Measurements from ENCODE around the gene CDH4.

CDH4 gene

GRCh38 chr20:61918548-61918947 lies 666.5 kb downstream of the CDH4 start:
- DNase-seq, result no peak

GRCh38 chr20:61919239-61919638 lies 667.2 kb downstream of the CDH4 start:
- DNase-seq, result no peak

GRCh38 chr20:61919675-61920365 lies 667.8 kb downstream of the CDH4 start:
- DNase-seq, result no peak

GRCh38 chr20:61922411-61922810 lies 670.4 kb downstream of the CDH4 start:
- no peak for DNase-seq

GRCh38 chr20:61922936-61923335 lies 670.9 kb downstream of the CDH4 start:
- DNase-seq, result no peak

GRCh38 chr20:61923371-61924166 lies 671.5 kb downstream of the CDH4 start:
- DNase-seq, result no peak

- no peak for DNase-seq
These were observed 672.3 kb downstream of the CDH4 start for GRCh38 chr20:61924211-61924857.

- DNase-seq, result no peak
These were observed 672.9 kb downstream of the CDH4 start for GRCh38 chr20:61924858-61925554.

- DNase-seq, result no peak
These were observed 673.6 kb downstream of the CDH4 start for GRCh38 chr20:61925555-61926252.

GRCh38 chr20:61926253-61926613 lies 674.2 kb downstream of the CDH4 start:
- no peak for DNase-seq

- DNase-seq, result no peak
These were observed 674.7 kb downstream of the CDH4 start for GRCh38 chr20:61926796-61927192.

GRCh38 chr20:61927193-61927825 lies 675.2 kb downstream of the CDH4 start:
- DNase-seq, result no peak

GRCh38 chr20:61927826-61928541 lies 675.9 kb downstream of the CDH4 start:
- no peak for DNase-seq

- no peak for DNase-seq
These were observed 677.5 kb downstream of the CDH4 start for GRCh38 chr20:61929561-61929960.

- DNase-seq, result no peak
These were observed 678.1 kb downstream of the CDH4 start for GRCh38 chr20:61929971-61930666.

GRCh38 chr20:61930776-61931475 lies 678.9 kb downstream of the CDH4 start:
- DNase-seq, result no peak

GRCh38 chr20:61931476-61932198 lies 679.6 kb downstream of the CDH4 start:
- no peak for DNase-seq

- DNase-seq, result no peak
These were observed 680.1 kb downstream of the CDH4 start for GRCh38 chr20:61932199-61932592.

- no peak for DNase-seq
These were observed 680.8 kb downstream of the CDH4 start for GRCh38 chr20:61932711-61933480.

All from NCI-H1105 (cell line).